AG04449 (cell line): ENCODE results near the gene PRCD.
"Not testable (repeated sequence)": the region's sequence is repeated elsewhere in the genome, so short reads cannot be mapped to it uniquely, and the experiment has no call there.

Experiments
- CTCF ChIA-PET: fragments of 350-600 bp; formaldehyde crosslinking; extraction: SDS; loops from one replicate; lab custom pipeline; 2021; ENCODE audit warnings: antibody characterized with exemption; lab: Yijun Ruan, JAX
- POLR2A ChIA-PET: fragments of 400-600, 350-600 bp; formaldehyde crosslinking; extraction: SDS; loops from one replicate; lab custom pipeline; 2020; ENCODE audit warnings: antibody characterized with exemption, inconsistent platforms; lab: Yijun Ruan, JAX
- DNase-seq: peaks from one replicate; pipeline ENCODE4 v3.0.0-alpha.2; 2010; ENCODE audit warnings: low read depth, low spot score
- H3K4me3 ChIP-seq: 2 replicates; pipeline ENCODE4 v1.5.1; 2011; ENCODE audit warnings: low read depth, mild to moderate bottlenecking, control low read depth, low read length
- CTCF ChIP-seq: IDR thresholded peaks from one replicate; pipeline ENCODE4 v1.5.1; 2011; ENCODE audit warnings: mild to moderate bottlenecking, moderate library complexity, low read length, control low read depth, inconsistent platforms; ENCODE audit not compliant: insufficient read depth; ENCODE audit errors: missing control alignments

Gene PRCD

DNA sequence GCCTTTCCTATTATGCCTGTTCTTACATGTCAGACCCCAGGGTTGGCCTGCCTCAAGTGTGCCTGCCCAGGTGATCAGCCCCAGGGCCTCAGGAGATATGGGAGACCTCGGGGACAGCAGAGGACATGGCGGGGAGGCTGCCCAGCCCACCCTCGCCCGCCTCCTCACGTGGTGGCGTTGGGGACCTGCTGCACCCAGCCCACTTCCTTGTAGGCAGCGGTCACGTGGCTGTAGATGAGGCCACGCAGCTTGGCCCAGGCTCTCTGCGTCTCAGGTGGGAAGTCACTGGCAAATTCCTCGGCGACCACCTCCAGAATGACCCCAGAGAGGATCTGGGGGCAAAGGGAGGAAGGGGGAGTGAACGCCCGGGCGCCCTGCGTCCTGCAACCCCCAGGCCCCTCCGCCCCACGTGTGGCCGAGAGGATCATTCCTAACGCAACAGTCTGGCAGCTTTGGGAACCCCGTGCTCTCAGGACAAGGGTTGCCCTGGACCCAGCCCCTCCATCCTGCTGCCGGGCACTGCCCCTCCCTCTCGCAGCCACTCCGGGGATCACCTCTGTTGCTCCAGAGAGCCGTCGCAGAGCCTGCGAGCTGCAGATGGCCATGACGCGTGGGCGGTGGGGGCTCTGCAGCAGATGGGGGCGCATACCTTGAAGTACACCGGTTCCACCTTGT, 8.9 kb upstream of the PRCD start:
- ChIA-PET POLR2A (interaction anchor here (1.0 kb wide), 1 partner anchor 31 kb away, joined by 3 read pairs; no protein-coding TSS in a partner anchor), CTCF (interaction anchor here (1.2 to 4.7 kb wide), 8 partner anchors 8 to 180 kb away, joined by 4 to 46 read pairs (median 8); partner anchors contain the start of genes MXRA7 and PRCD)
- no peak for DNase-seq
- TF ChIP-seq CTCF, result no peak
- H3K4me3 ChIP-seq, result no peak overlapping the region

GRCh38 chr17:76531486-76532038, 8.3 kb upstream of the PRCD start:
- CTCF ChIA-PET, result interaction anchor here (1.3 to 4.7 kb wide), 3 partner anchors 8 to 14 kb away, joined by 4 to 46 read pairs (median 5); partner anchors contain the start of gene PRCD
- no peak for DNase-seq
- no peak overlapping the region for H3K4me3 ChIP-seq
- no peak for TF ChIP-seq CTCF
- POLR2A ChIA-PET, result no interaction called here

- TF ChIP-seq CTCF, result no peak
- no peak overlapping the region for H3K4me3 ChIP-seq
- CTCF ChIA-PET, result interaction anchor here (1.3 to 3.3 kb wide), 3 partner anchors 8 to 9 kb away, joined by 4 to 22 read pairs (median 5); partner anchors contain the start of gene PRCD
- POLR2A ChIA-PET, result no interaction called here
- DNase-seq, result no peak
Observed at GRCh38 chr17:76532072-76532651, 7.7 kb upstream of the PRCD start.

DNA sequence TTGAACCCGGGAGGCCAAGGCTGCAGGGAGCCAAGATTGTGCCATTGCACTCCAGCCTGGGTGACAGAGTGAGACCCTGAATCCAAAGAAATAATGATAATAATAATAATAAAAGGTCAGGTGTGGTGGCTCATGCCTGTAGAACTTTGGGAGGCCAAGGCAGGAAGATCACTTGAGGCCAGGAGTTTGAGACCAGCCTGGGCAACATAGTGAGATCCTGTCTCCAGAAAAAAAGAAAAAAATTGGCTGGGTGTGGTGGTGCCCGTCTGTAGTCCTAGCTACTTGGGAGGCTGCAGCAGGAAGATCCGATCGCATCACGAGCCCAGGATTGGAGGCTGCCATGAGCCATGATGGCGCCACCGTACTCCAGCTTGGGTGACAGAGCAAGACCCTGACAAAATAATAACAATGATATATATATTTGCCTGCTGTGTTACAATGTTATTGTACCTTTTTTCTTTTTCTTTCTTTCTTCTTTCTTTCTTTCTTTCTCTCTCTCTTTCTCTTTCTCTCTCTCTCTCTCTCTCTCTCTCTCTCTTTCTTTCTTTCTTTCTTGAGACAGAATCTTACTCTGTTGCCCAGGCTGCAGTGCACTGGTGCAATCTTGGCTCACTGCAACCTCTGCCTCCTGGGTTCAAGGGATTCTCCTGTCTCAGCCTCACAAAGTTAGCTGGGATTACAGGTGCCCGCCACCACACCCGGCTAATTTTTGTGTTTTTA, 6.0 kb upstream of the PRCD start:
- DNase-seq, POLR2A ChIA-PET, H3K4me3 ChIP-seq: not testable (repeated sequence)
- CTCF ChIA-PET, result interaction anchor here (1.0 to 3.3 kb wide), 2 partner anchors 10 to 12 kb away, joined by 3 to 22 read pairs; no protein-coding TSS in a partner anchor

DNA sequence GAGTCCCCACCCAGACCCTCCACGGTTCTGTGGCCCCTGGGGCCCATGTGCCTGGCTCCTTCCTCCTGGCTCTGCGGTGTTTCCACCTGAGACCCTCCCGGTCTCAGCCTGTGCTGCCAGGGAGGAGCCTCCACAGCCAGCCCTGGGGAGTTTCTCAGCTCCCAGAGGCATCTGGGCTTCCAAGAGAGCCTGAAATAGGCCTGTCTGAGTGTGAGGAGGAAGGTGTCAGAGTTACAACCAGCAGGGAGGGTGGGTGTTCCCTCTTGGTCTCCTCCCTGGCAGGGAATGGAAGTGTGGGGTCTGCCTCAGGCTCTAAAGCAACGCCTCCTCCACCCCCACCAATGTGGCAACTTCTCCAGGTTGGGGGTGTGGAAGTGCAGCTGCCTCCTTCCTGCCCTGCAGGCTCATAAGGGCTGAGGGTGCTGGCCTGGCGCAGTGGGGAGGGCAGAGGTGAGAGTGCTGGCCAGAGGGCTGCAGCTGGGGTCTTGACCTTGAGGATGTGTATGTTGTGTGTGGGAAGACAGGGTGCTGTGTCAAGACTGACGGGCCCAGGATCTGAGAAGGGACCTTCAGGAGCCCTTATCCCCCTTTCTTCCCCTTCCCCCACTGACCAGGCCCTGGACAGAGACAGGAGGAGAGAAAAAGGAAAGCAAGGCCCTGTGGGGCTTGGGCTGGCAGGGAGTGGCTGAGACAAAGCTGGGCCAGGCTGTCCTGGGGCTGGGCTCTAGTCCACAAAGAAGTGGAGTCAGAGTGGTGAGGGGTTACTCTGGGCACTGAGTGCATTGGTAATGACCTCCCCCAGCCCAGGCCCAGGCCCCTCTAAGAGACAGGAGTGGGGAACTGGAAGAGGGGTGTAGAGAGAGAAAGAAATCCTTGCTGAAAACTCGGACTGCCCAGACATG, 4.8 kb upstream of the PRCD start:
- ChIA-PET POLR2A (no interaction called here), CTCF (interaction anchor here (1.9 to 3.3 kb wide), 2 partner anchors 12 to 89 kb away, joined by 7 to 22 read pairs; no protein-coding TSS in a partner anchor)
- TF ChIP-seq CTCF, result no peak
- DNase-seq, result no peak
- H3K4me3 ChIP-seq, result no peak overlapping the region
